Ishikawa (cell line): Measurements from ENCODE around the gene PIEZO2.

Experiments
- CEBPB ChIP-seq: IDR thresholded peaks from 2 replicates; pipeline ENCODE4 v1.6.1; 2012
- CREB1 ChIP-seq: IDR thresholded peaks from 2 replicates; pipeline ENCODE4 v1.6.1; 2012; ENCODE audit warnings: low read depth
- EGR1 ChIP-seq: IDR thresholded peaks from 2 replicates; pipeline ENCODE4 v1.6.1; 2012
- EP300 ChIP-seq: IDR thresholded peaks from 2 replicates; pipeline ENCODE4 v1.6.1; 2012; ENCODE audit warnings: borderline replicate concordance
- FOXM1 ChIP-seq: IDR thresholded peaks from 2 replicates; pipeline ENCODE4 v1.6.1; 2012; ENCODE audit warnings: low read depth, borderline replicate concordance
- NFIC ChIP-seq: IDR thresholded peaks from 2 replicates; pipeline ENCODE4 v1.6.1; 2012
- RAD21 ChIP-seq: IDR thresholded peaks from 2 replicates; pipeline ENCODE4 v1.6.1; 2012; ENCODE audit warnings: low read depth
- TAF1 ChIP-seq: IDR thresholded peaks from 2 replicates; pipeline ENCODE4 v1.6.1; 2012; ENCODE audit warnings: low read depth, mild to moderate bottlenecking
- TCF12 ChIP-seq: IDR thresholded peaks from 2 replicates; pipeline ENCODE4 v1.6.1; 2012; ENCODE audit warnings: low read depth
- TEAD4 ChIP-seq: IDR thresholded peaks from 2 replicates; pipeline ENCODE4 v1.6.1; 2012
- YY1 ChIP-seq: IDR thresholded peaks from 2 replicates; pipeline ENCODE4 v1.6.1; 2012; ENCODE audit warnings: low read depth
- ZBTB7A ChIP-seq: IDR thresholded peaks from 2 replicates; pipeline ENCODE4 v1.6.1; 2012; ENCODE audit warnings: low read depth
- TF ChIP-seq, protein P1 (sequence below): IDR thresholded peaks from 2 replicates; pipeline ENCODE4 v1.6.1; 2012; ENCODE audit warnings: low read depth, mild to moderate bottlenecking
- TF ChIP-seq, protein P2 (sequence below): IDR thresholded peaks from 2 replicates; pipeline ENCODE4 v1.6.1; 2012
- TF ChIP-seq, protein P3 (sequence below): IDR thresholded peaks from 2 replicates; pipeline ENCODE4 v1.6.1; 2012

The PIEZO2 gene

DNA sequence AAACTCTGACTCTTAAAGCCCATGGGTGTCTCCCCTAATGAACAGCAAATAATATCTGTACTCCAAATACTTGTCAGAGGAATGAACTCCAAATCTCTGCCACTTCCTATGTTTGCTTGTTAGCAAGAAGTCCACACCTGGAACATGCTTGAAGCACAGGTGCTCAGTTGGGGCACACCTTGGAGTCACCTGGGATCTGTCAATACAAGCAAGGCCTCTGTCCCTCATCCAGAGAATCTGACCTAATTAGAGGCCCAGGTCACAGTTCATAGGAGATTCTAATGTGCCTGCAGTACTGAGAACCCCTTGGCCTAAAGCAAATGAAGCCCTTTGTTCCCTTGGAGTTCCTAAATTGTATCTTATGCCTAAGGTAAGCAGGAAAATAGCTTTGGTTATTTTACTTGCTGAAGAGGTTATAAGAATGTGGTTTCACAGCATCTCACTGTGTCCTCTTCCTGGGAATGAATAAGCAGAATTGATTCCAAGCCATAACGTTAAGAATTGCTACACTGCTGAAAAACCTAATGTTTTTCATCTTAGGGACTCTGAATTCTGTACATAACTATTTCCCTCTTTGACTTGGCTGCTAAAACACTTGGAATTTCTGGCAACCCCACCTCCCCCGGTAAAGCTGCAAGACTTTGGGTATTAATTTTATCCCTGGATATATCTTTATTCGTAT, 113.4 kb downstream of the PIEZO2 start:
- no peak for TF ChIP-seq ZBTB7A
- no peak for TF ChIP-seq NFIC
- TF ChIP-seq YY1 = no peak
- TF ChIP-seq EP300 = no peak
- TF ChIP-seq, protein P1, sequence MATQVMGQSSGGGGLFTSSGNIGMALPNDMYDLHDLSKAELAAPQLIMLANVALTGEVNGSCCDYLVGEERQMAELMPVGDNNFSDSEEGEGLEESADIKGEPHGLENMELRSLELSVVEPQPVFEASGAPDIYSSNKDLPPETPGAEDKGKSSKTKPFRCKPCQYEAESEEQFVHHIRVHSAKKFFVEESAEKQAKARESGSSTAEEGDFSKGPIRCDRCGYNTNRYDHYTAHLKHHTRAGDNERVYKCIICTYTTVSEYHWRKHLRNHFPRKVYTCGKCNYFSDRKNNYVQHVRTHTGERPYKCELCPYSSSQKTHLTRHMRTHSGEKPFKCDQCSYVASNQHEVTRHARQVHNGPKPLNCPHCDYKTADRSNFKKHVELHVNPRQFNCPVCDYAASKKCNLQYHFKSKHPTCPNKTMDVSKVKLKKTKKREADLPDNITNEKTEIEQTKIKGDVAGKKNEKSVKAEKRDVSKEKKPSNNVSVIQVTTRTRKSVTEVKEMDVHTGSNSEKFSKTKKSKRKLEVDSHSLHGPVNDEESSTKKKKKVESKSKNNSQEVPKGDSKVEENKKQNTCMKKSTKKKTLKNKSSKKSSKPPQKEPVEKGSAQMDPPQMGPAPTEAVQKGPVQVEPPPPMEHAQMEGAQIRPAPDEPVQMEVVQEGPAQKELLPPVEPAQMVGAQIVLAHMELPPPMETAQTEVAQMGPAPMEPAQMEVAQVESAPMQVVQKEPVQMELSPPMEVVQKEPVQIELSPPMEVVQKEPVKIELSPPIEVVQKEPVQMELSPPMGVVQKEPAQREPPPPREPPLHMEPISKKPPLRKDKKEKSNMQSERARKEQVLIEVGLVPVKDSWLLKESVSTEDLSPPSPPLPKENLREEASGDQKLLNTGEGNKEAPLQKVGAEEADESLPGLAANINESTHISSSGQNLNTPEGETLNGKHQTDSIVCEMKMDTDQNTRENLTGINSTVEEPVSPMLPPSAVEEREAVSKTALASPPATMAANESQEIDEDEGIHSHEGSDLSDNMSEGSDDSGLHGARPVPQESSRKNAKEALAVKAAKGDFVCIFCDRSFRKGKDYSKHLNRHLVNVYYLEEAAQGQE = no peak

DNA sequence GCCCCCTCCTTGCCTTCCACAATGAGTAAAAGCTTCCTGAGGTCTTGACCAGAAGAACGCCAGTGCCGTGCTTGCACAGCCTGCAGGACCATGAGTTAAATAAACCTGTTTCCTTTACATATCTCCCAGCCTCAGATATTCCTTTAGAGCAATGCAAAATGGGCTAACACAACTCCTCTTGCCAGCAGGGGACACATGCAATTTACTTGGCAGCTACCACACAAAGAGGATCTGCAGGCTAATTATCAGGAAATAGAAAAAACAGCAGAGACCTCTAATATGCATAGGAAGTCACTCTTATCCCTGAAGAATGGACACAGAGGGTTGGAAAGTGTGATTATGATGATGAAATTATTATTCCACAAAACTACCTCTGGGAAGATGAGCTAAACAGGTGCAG, 114.0 kb downstream of the PIEZO2 start:
- TF ChIP-seq TAF1 (no peak), TCF12 (no peak), RAD21 (no peak), TEAD4 (no peak), YY1 (no peak), EP300 (no peak)
- TF ChIP-seq, protein P2, sequence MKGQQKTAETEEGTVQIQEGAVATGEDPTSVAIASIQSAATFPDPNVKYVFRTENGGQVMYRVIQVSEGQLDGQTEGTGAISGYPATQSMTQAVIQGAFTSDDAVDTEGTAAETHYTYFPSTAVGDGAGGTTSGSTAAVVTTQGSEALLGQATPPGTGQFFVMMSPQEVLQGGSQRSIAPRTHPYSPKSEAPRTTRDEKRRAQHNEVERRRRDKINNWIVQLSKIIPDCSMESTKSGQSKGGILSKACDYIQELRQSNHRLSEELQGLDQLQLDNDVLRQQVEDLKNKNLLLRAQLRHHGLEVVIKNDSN = no peak
- TF ChIP-seq, protein P1 = no peak
- TF ChIP-seq, protein P3, sequence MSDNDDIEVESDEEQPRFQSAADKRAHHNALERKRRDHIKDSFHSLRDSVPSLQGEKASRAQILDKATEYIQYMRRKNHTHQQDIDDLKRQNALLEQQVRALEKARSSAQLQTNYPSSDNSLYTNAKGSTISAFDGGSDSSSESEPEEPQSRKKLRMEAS = no peak

DNA sequence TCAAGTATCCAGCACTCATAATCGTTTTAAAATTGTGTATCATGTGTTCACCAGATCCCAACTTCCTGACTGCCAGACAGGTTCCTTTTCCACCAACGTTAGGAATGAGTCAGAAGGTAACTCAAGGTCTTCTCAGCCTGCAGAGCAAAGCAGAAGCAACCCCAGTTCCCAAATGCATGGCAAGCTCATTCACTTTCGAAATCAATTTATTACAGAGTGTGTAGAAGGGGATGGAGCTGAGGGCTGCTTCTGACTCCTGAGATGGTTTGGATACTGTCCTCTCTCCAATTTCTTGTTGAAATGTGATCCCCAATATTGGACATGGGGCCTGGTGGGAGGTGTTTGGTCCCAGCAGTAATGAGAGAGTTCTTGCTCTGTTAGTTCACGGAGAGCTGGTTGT, 114.5 kb downstream of the PIEZO2 start:
- TF ChIP-seq RAD21 (no peak), CREB1 (no peak), EGR1 (no peak), FOXM1 (no peak)
- TF ChIP-seq, protein P1 = no peak

DNA sequence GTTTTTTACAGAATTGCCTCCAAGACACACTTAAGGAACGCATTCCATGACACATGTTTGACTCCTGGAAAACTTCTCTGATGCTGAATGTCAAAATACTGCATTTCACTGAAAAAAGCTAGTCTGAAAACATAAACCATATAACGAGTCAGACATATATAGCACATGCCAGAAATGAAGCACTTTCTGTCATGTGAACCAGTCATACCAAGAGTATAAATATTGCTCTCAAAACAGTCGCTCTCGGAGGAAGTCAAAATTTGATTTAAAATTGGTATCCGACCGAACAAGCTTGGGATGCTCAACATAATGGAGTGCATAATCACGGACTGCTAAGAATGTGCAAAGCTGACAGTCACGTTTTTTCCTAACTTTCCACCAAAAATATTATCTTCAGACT, 115.9 kb downstream of the PIEZO2 start:
- no peak for TF ChIP-seq TCF12

DNA sequence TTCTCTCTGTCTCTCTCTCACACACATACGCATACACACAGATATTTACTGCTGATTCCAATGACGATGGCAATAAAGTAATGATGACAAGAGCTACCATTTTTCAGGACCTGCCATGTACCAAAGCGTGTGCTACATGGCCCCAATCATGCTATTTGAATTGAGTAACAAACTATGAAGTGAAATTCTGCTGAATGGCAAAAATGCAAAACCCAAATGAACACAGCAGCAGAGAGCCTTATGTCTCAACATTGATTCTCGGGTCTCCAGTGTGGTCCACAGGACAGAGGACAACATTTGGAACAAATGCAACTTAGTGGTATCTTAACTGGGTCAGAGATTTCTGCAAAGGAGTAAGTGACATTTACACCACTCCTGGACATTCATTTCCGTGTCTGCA, 117.4 kb downstream of the PIEZO2 start:
- no peak for TF ChIP-seq TEAD4
- TF ChIP-seq CEBPB = no peak
- TF ChIP-seq, protein P3 = no peak
- TF ChIP-seq EGR1 = no peak
- TF ChIP-seq, protein P1 = no peak
- TF ChIP-seq ZBTB7A = no peak
- no peak for TF ChIP-seq TCF12
- TF ChIP-seq, protein P2 = no peak
- TF ChIP-seq CREB1 = no peak
